ENCODE data around the gene TTC27. TPM values are rescaled to one million over a fixed set of nuclear protein-coding genes. Genes with fewer than 3 reads are reported as not detected.

The TTC27 gene
- total RNA-seq, 6 donors from 2014 or later = 9.4 to 24.0 (median 12.3) TPM

GRCh38 chr2:32715981-32716380 is 88.1 kb downstream of the TTC27 start:
- H3K27ac ChIP-seq = no peak overlapping the region

GRCh38 chr2:32716598-32716997 is 88.7 kb downstream of the TTC27 start:
- H3K27ac ChIP-seq = no peak overlapping the region
- no peak for DNase-seq
- H3K4me3 ChIP-seq = no peak overlapping the region
- H3K4me1 ChIP-seq = peaks cover 0 to 5% (median 0%) of the 10 kb centered on the region in 4 donors
- H3K36me3 ChIP-seq = no peaks in the 10 kb centered on the region
- no peaks in the 10 kb centered on the region for H3K9me3 ChIP-seq
- TF ChIP-seq EP300 (IDR thresholded peaks at IDR 0.05) (no peak), CTCF (IDR thresholded peaks at IDR 0.05) (no peak), POLR2A (IDR thresholded peaks at IDR 0.05) (no peak), POLR2AphosphoS5 (IDR thresholded peaks at IDR 0.05) (no peak)
- H3K27me3 ChIP-seq = no peaks in the 10 kb centered on the region
- no peak for ATAC-seq (ENCODE audit: low FRiP score in 2 of 2)

More at GRCh38 chr2:32715981-32716380, 88.1 kb downstream of the TTC27 start:
- H3K9me3 ChIP-seq = no peaks in the 10 kb centered on the region
- no peaks in the 10 kb centered on the region for H3K36me3 ChIP-seq
- H3K4me3 ChIP-seq = no peak overlapping the region
- TF ChIP-seq POLR2A (IDR thresholded peaks at IDR 0.05) (no peak), CTCF (IDR thresholded peaks at IDR 0.05) (no peak), POLR2AphosphoS5 (IDR thresholded peaks at IDR 0.05) (no peak), EP300 (IDR thresholded peaks at IDR 0.05) (no peak)
- ATAC-seq (ENCODE audit: low FRiP score in 2 of 2) (no peak), DNase-seq (no peak)
- H3K27me3 ChIP-seq = no peaks in the 10 kb centered on the region
- H3K4me1 ChIP-seq = peaks cover 0 to 11% (median 0%) of the 10 kb centered on the region in 4 donors
- 89 to 91% methylated on average over 1 of the region's 1 CpG for WGBS, 2 donors

GRCh38 chr2:32718752-32719151 is 90.9 kb downstream of the TTC27 start:
- H3K4me3 ChIP-seq = no peak overlapping the region
- H3K27ac ChIP-seq = no peak overlapping the region
- H3K4me1 ChIP-seq = no peaks in the 10 kb centered on the region
- H3K27me3 ChIP-seq = no peaks in the 10 kb centered on the region
- TF ChIP-seq POLR2A (IDR thresholded peaks at IDR 0.05) (no peak), POLR2AphosphoS5 (IDR thresholded peaks at IDR 0.05) (no peak), EP300 (IDR thresholded peaks at IDR 0.05) (no peak), CTCF (IDR thresholded peaks at IDR 0.05) (no peak)
- no peak for ATAC-seq (ENCODE audit: low FRiP score in 2 of 2)
- H3K36me3 ChIP-seq = no peaks in the 10 kb centered on the region
- H3K9me3 ChIP-seq = no peaks in the 10 kb centered on the region
- no peak for DNase-seq

- no peak for TF ChIP-seq CTCF (IDR thresholded peaks at IDR 0.05)
- TF ChIP-seq EP300 (IDR thresholded peaks at IDR 0.05) = no peak
- 100% methylated on average over 2 of the region's 2 CpGs for WGBS, 2 donors
- no peaks in the 10 kb centered on the region for H3K27me3 ChIP-seq
Observed at GRCh38 chr2:32719430-32719829, 91.6 kb downstream of the TTC27 start.

GRCh38 chr2:32719933-32720716 is 92.3 kb downstream of the TTC27 start:
- TF ChIP-seq POLR2A (IDR thresholded peaks at IDR 0.05) (no peak), EP300 (IDR thresholded peaks at IDR 0.05) (no peak), CTCF (IDR thresholded peaks at IDR 0.05) (no peak), POLR2AphosphoS5 (IDR thresholded peaks at IDR 0.05) (no peak)
- WGBS, 2 donors = 84 to 100% methylated on average over 1 of the region's 1 CpG
- H3K4me3 ChIP-seq = no peak overlapping the region
- H3K27ac ChIP-seq = no peak overlapping the region
- no peaks in the 10 kb centered on the region for H3K9me3 ChIP-seq
- ATAC-seq (ENCODE audit: low FRiP score in 2 of 2) (no peak), DNase-seq (no peak)
- H3K4me1 ChIP-seq = no peaks in the 10 kb centered on the region
- H3K27me3 ChIP-seq = no peaks in the 10 kb centered on the region
- H3K36me3 ChIP-seq = no peaks in the 10 kb centered on the region

More at GRCh38 chr2:32719430-32719829, 91.6 kb downstream of the TTC27 start:
- DNase-seq = no peak
- ATAC-seq (ENCODE audit: low FRiP score in 2 of 2) = no peak
- H3K36me3 ChIP-seq = no peaks in the 10 kb centered on the region
- H3K27ac ChIP-seq = no peak overlapping the region
- H3K4me3 ChIP-seq = no peak overlapping the region
- H3K9me3 ChIP-seq = no peaks in the 10 kb centered on the region
- no peaks in the 10 kb centered on the region for H3K4me1 ChIP-seq
